MM.1S (cell line): ENCODE results near the gene CDK11A.

Experiments
- DNase-seq: peaks from one replicate; pipeline ENCODE4 v3.0.0-alpha.2; 2015
- H2AFZ ChIP-seq: fragments of 300-600 bp; sonication (generic); 2 replicates; pipeline ENCODE4 v1.6.0; 2016; ENCODE audit warnings: antibody characterized with exemption, low read length
- H3F3A ChIP-seq: fragments of 300-600 bp; sonication (generic); 2 replicates; pipeline ENCODE4 v1.6.1; 2016; ENCODE audit warnings: mild to moderate bottlenecking, antibody characterized with exemption, low read length, moderate library complexity, mixed read lengths; ENCODE audit not compliant: insufficient read depth
- H3K27ac ChIP-seq: fragments of 300-600 bp; sonication (generic); 2 replicates; pipeline ENCODE4 v1.5.1; 2016; ENCODE audit warnings: mild to moderate bottlenecking, low read length
- H3K27me3 ChIP-seq: fragments of 300-600 bp; sonication (generic); replicated peaks from 2 replicates; pipeline ENCODE4 v1.6.0; 2016; ENCODE audit warnings: low read length; ENCODE audit not compliant: insufficient read depth
- H3K36me3 ChIP-seq: fragments of 300-600 bp; sonication (generic); replicated peaks from 2 replicates; pipeline ENCODE4 v1.6.1; 2016; ENCODE audit warnings: mild to moderate bottlenecking, low read length, mixed read lengths; ENCODE audit not compliant: insufficient read depth
- H3K4me1 ChIP-seq: fragments of 300-600 bp; sonication (generic); 2 replicates; pipeline ENCODE4 v1.6.1; 2016; ENCODE audit warnings: low read length, mixed read lengths
- H3K4me2 ChIP-seq: fragments of 300-600 bp; sonication (generic); 2 replicates; pipeline ENCODE4 v1.6.0; 2016; ENCODE audit warnings: low read depth, low read length
- H3K4me3 ChIP-seq: fragments of 300-600 bp; sonication (generic); 2 replicates; pipeline ENCODE4 v1.5.1; 2016; ENCODE audit warnings: low read length, mixed read lengths
- H3K79me2 ChIP-seq: fragments of 300-600 bp; sonication (generic); 2 replicates; pipeline ENCODE4 v1.6.1; 2016; ENCODE audit warnings: mixed run types, low read length, mixed read lengths
- H3K9ac ChIP-seq: fragments of 300-600 bp; sonication (generic); 2 replicates; pipeline ENCODE4 v1.6.1; 2016; ENCODE audit warnings: low read length, mixed read lengths
- H3K9me2 ChIP-seq: fragments of 300-600 bp; sonication (generic); replicated peaks from 2 replicates; pipeline ENCODE4 v1.6.1; 2016; ENCODE audit warnings: mild to moderate bottlenecking, low read length, mixed read lengths; ENCODE audit not compliant: insufficient read depth
- H3K9me3 ChIP-seq: fragments of 300-600 bp; sonication (generic); replicated peaks from 2 replicates; pipeline ENCODE4 v1.6.1; 2016; ENCODE audit warnings: mild to moderate bottlenecking, low read length, mixed read lengths; ENCODE audit not compliant: insufficient read depth
- H4K20me1 ChIP-seq: fragments of 300-600 bp; sonication (generic); 2 replicates; pipeline ENCODE4 v1.6.1; 2016; ENCODE audit warnings: mild to moderate bottlenecking, low read length, moderate library complexity, mixed read lengths; ENCODE audit not compliant: insufficient read depth
- EZH2 ChIP-seq: fragments of 300-600 bp; sonication (generic); optimal IDR thresholded peaks from 2 replicates; pipeline ENCODE3; 2017; ENCODE audit warnings: low read depth, mild to moderate bottlenecking, antibody characterized with exemption, low read length, mixed read lengths
- EZH2phosphoT487 ChIP-seq: fragments of 300-600 bp; sonication (generic); IDR thresholded peaks from 2 replicates; pipeline ENCODE4 v1.6.1; 2018; ENCODE audit warnings: antibody characterized with exemption, low read length
- TF ChIP-seq, protein P1 (sequence below): fragments of 300-600 bp; sonication (generic); IDR thresholded peaks from 2 replicates; pipeline ENCODE4 v1.5.1; 2016; ENCODE audit warnings: antibody characterized with exemption, low read length, mixed read lengths

Gene CDK11A

DNA sequence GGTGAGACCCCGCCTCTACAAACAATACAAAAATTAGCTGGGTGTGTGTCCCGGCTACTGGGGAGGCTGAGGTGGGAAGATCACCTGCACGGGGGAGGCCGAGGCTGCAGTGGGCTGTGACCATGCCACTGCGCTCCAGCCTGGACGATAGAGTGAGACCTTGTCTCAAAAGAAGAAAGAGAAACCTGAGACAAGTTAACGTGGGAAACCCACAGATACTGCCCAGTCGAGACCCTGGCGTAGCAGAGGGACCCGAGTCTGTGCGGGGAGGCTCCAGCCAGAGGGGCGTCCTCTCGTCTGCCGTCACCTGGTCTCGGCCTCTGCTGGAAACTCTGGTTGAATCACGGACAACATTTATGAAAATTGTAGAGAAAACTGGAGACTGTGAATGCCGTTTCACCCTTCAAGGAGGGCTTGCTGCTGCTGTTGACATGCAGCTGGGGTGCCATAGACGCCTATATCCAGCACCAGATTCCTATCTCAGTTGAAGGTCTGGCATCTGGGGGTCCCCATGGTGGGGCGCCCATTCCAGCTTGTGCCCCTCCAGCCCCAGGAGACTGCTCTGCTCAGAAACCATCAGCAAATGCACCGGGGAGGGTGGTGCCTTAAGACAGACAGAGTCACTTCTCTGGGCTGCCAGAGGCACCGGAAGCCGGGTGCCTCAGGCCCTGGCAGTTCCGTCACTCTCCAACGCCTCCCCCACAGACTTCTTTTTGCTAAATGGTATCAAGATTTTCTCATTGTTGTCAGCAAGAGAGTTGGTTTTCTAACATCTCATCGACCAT, 51.8 kb downstream of the CDK11A start:
- no peak for DNase-seq
- H3K9me2 ChIP-seq, result no peaks in the 10 kb centered on the region
- no peaks in the 10 kb centered on the region for H4K20me1 ChIP-seq
- H3K9ac ChIP-seq, result no peak overlapping the region
- no peak overlapping the region for H3K27ac ChIP-seq
- H3K9me3 ChIP-seq, result no peaks in the 10 kb centered on the region
- H3K79me2 ChIP-seq, result 0 out of 2 replicates have a peak, but pooled peaks cover 6% of the 10 kb centered on the region
- no peak overlapping the region for H2AFZ ChIP-seq
- no peak for TF ChIP-seq EZH2phosphoT487
- TF ChIP-seq, protein P1, sequence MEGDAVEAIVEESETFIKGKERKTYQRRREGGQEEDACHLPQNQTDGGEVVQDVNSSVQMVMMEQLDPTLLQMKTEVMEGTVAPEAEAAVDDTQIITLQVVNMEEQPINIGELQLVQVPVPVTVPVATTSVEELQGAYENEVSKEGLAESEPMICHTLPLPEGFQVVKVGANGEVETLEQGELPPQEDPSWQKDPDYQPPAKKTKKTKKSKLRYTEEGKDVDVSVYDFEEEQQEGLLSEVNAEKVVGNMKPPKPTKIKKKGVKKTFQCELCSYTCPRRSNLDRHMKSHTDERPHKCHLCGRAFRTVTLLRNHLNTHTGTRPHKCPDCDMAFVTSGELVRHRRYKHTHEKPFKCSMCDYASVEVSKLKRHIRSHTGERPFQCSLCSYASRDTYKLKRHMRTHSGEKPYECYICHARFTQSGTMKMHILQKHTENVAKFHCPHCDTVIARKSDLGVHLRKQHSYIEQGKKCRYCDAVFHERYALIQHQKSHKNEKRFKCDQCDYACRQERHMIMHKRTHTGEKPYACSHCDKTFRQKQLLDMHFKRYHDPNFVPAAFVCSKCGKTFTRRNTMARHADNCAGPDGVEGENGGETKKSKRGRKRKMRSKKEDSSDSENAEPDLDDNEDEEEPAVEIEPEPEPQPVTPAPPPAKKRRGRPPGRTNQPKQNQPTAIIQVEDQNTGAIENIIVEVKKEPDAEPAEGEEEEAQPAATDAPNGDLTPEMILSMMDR, result no peak
- no peak for TF ChIP-seq EZH2
- H3K4me3 ChIP-seq, result no peak overlapping the region
- no peaks in the 10 kb centered on the region for H3K27me3 ChIP-seq
- H3K4me1 ChIP-seq, result peaks cover 2% of the 10 kb centered on the region
- peaks cover 3% of the 10 kb centered on the region; the same call in 1 of the 2 replicates for H3F3A ChIP-seq
- H3K4me2 ChIP-seq, result no peak overlapping the region
- no peaks in the 10 kb centered on the region for H3K36me3 ChIP-seq

DNA sequence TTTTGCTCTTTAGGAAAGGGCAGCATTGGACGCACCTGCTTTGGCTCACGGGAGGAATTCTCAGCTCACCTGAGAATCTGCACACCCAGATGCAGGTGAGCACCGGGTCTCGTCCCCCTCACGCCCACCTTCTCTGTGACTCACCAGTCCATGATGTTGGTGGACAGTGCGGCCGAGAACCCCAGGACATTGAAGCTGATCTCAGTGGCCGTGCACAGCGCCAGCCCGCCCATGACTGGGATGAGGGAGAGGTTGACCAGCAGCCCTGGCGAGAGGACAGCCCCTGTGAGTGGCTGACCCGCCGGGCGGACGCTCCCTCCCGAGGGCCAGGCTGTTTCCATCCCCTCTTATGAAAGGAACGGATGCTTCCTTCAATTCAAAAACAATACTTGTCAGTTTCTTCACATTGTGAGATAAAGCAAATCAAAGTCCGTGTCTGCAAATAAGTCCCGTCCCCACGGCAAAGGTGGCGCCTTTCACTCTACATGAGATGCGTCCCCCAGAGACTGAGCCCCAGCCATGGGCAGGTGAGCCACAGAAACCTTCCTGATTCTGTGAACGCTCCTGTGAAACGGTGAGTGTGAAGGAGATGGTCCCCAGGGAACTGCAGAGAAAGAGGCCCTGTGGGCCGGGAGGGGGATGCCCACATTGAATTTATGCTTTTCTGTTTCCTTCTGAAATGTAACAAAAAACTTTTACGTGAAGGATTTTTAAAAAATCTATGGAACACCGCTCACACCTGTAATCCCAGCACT, 52.6 kb downstream of the CDK11A start:
- no peak for TF ChIP-seq EZH2phosphoT487
- TF ChIP-seq EZH2, result no peak
- TF ChIP-seq, protein P1, result no peak
- Histone ChIP-seq H3K4me2 (no peak overlapping the region), H3K4me1 (no peaks in the 10 kb centered on the region), H3K9me3 (no peaks in the 10 kb centered on the region), H3K36me3 (no peaks in the 10 kb centered on the region), H3F3A (no peaks in the 10 kb centered on the region), H3K9me2 (no peaks in the 10 kb centered on the region), H3K27ac (no peak overlapping the region), H3K27me3 (no peaks in the 10 kb centered on the region), H3K4me3 (no peak overlapping the region), H3K79me2 (0 out of 2 replicates have a peak, but pooled peaks cover 5% of the 10 kb centered on the region), H4K20me1 (no peaks in the 10 kb centered on the region), H3K9ac (no peak overlapping the region), H2AFZ (no peak overlapping the region)
- no peak for DNase-seq

DNA sequence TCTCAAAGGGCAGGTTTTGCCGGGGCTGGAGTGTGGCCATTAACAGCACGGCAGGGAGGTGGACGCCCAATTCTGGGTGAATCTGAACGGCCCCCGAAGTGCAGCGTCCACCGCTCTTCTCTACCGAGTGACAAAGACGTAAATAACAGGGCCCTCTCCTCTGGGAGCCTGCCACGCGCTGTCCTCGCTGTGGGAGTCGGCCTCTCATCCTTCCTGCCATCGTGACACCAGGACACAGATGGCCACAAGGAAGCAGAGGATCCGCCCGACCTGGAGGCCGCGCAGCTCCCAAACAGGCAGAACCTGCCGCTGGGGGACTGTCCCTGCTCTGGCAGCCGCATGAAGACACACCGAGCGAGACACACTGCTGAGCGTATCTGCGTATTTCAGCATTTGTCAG, 53.3 kb downstream of the CDK11A start:
- Histone ChIP-seq H3K27ac (no peak overlapping the region), H3K36me3 (no peaks in the 10 kb centered on the region)
- TF ChIP-seq EZH2phosphoT487 (no peak), EZH2 (no peak)
- TF ChIP-seq, protein P1, result no peak

More for the DNA sequence above, 53.3 kb downstream of the CDK11A start:
- no peaks in the 10 kb centered on the region for H4K20me1 ChIP-seq
- no peaks in the 10 kb centered on the region for H3K9me3 ChIP-seq
- H3K79me2 ChIP-seq, result 0 out of 2 replicates have a peak, but pooled peaks cover 5% of the 10 kb centered on the region
- H3K4me1 ChIP-seq, result no peaks in the 10 kb centered on the region
- H3K27me3 ChIP-seq, result no peaks in the 10 kb centered on the region
- H3K9me2 ChIP-seq, result no peaks in the 10 kb centered on the region
- H3K4me2 ChIP-seq, result no peak overlapping the region
- H3F3A ChIP-seq, result no peaks in the 10 kb centered on the region
- DNase-seq, result no peak
- H3K9ac ChIP-seq, result no peak overlapping the region
- H3K4me3 ChIP-seq, result no peak overlapping the region
- no peak overlapping the region for H2AFZ ChIP-seq
